ENCODE results near the gene KDM4C. TPM values are rescaled to one million over a fixed set of nuclear protein-coding genes. Genes with fewer than 3 reads are reported as not detected.

Gene KDM4C
- total RNA-seq, 1 donor from 2014 or later: 26.6 TPM

DNA sequence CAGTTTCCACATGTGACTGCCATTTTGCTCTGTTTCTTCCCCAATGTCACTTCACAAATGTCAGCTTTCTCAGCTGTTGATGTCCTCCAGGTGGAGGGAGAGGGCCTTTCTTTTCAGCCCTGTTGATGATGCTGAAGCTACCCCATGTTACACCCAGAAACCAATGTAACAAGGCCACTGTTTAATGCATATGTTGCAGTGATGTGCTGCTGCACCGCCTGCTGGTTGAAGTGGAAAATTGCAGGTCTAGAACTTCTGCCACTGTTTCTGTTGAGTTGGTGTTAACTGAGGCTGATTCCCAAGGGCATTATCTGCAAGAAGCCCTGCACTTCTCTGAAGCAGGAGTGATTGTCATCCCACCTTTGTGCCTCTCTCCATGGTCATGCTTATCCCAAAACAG lies 428.4 kb downstream of the KDM4C start:
- no peak overlapping the region for H3K4me3 Mint-ChIP-seq (ENCODE audit: low read depth)
- TF ChIP-seq, protein P1, sequence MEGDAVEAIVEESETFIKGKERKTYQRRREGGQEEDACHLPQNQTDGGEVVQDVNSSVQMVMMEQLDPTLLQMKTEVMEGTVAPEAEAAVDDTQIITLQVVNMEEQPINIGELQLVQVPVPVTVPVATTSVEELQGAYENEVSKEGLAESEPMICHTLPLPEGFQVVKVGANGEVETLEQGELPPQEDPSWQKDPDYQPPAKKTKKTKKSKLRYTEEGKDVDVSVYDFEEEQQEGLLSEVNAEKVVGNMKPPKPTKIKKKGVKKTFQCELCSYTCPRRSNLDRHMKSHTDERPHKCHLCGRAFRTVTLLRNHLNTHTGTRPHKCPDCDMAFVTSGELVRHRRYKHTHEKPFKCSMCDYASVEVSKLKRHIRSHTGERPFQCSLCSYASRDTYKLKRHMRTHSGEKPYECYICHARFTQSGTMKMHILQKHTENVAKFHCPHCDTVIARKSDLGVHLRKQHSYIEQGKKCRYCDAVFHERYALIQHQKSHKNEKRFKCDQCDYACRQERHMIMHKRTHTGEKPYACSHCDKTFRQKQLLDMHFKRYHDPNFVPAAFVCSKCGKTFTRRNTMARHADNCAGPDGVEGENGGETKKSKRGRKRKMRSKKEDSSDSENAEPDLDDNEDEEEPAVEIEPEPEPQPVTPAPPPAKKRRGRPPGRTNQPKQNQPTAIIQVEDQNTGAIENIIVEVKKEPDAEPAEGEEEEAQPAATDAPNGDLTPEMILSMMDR (IDR thresholded peaks at IDR 0.05; ENCODE audit: unreplicated experiment): peak; percentile 41
- no peak for DNase-seq (ENCODE audit: low spot score, unreplicated experiment)
- peaks cover 1% of the 10 kb centered on the region for H3K36me3 Mint-ChIP-seq (ENCODE audit: insufficient read depth)
- H3K4me1 Mint-ChIP-seq (ENCODE audit: low read depth): no peaks in the 10 kb centered on the region
- no peaks in the 10 kb centered on the region for H3K27me3 Mint-ChIP-seq
- no peak overlapping the region for H3K27ac Mint-ChIP-seq
- peaks cover 18% of the 10 kb centered on the region for H3K9me3 Mint-ChIP-seq (ENCODE audit: low read depth)

DNA sequence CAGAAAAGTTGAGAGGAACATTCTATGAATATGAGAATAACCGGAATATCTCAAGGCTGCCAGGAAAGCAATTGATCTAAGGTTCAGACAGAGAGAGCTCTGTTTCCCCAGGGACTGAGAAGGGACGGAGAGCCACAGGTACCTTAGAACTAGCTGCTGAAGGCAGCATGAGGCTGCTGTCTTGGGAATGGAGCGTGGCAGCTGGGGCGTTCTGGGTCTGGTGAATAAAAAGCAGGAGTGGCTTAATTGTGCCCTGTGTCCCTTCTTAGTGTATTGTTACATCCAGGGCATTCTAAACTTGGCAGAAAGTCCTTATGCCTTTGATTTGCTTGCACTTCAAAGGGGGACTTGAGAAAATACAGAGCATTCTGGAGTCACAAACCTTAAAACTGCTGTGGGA lies 434.5 kb downstream of the KDM4C start:
- peaks cover 24% of the 10 kb centered on the region for H3K27me3 Mint-ChIP-seq
- H3K4me3 Mint-ChIP-seq (ENCODE audit: low read depth): no peak overlapping the region
- no peak overlapping the region for H3K27ac Mint-ChIP-seq
- TF ChIP-seq, protein P1 (IDR thresholded peaks at IDR 0.05; ENCODE audit: unreplicated experiment): no peak
- peaks cover 1% of the 10 kb centered on the region for H3K36me3 Mint-ChIP-seq (ENCODE audit: insufficient read depth)
- peaks cover 15% of the 10 kb centered on the region for H3K9me3 Mint-ChIP-seq (ENCODE audit: low read depth)
- no peaks in the 10 kb centered on the region for H3K4me1 Mint-ChIP-seq (ENCODE audit: low read depth)
- DNase-seq (ENCODE audit: low spot score, unreplicated experiment): no peak

DNA sequence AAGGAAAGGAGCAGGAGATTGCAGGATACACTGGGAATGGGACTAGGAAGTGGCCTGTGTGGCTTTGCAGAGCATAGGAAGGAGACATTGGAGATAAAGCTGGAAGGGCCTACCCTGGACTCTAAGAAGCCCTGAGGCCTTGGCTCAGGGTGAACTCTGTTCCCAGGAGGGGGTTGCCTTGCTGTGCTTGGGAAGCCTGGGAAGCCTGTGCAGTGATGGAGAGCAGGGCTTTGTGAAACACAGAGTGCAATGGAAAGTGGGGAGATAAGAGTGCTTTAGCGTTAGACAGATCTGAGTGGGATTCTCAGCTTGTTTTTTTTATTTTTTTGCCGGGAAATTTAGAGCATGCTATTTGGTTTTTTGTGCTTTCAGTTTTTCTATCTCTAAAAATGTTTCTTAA lies 437.8 kb downstream of the KDM4C start:
- Mint-ChIP-seq H3K36me3 (ENCODE audit: insufficient read depth) (no peaks in the 10 kb centered on the region), H3K27me3 (peaks cover 32% of the 10 kb centered on the region), H3K9me3 (ENCODE audit: low read depth) (peaks cover 5% of the 10 kb centered on the region), H3K27ac (no peak overlapping the region), H3K4me1 (ENCODE audit: low read depth) (no peaks in the 10 kb centered on the region), H3K4me3 (ENCODE audit: low read depth) (no peak overlapping the region)
- TF ChIP-seq, protein P1 (IDR thresholded peaks at IDR 0.05; ENCODE audit: unreplicated experiment): no peak
- DNase-seq (ENCODE audit: low spot score, unreplicated experiment): no peak

- no peaks in the 10 kb centered on the region for H3K36me3 Mint-ChIP-seq (ENCODE audit: insufficient read depth)
- no peak overlapping the region for H3K4me3 Mint-ChIP-seq (ENCODE audit: low read depth)
- no peak overlapping the region for H3K27ac Mint-ChIP-seq
- no peaks in the 10 kb centered on the region for H3K4me1 Mint-ChIP-seq (ENCODE audit: low read depth)
- TF ChIP-seq, protein P1 (IDR thresholded peaks at IDR 0.05; ENCODE audit: unreplicated experiment): no peak
- H3K27me3 Mint-ChIP-seq: peaks cover 36% of the 10 kb centered on the region
- DNase-seq (ENCODE audit: low spot score, unreplicated experiment): no peak
- peaks cover under 1% of the 10 kb centered on the region for H3K9me3 Mint-ChIP-seq (ENCODE audit: low read depth)
Observed at GRCh38 chr9:7196467-7196866, 438.7 kb downstream of the KDM4C start.

- Mint-ChIP-seq H3K4me1 (ENCODE audit: low read depth) (no peaks in the 10 kb centered on the region), H3K9me3 (ENCODE audit: low read depth) (peaks cover 3% of the 10 kb centered on the region), H3K36me3 (ENCODE audit: insufficient read depth) (no peaks in the 10 kb centered on the region), H3K4me3 (ENCODE audit: low read depth) (no peak overlapping the region), H3K27me3 (peaks cover 51% of the 10 kb centered on the region), H3K27ac (no peak overlapping the region)
- no peak for DNase-seq (ENCODE audit: low spot score, unreplicated experiment)
- TF ChIP-seq, protein P1 (IDR thresholded peaks at IDR 0.05; ENCODE audit: unreplicated experiment): no peak
Observed at GRCh38 chr9:7201196-7201595, 443.4 kb downstream of the KDM4C start.
